SK-MEL-5 (cell line): ENCODE measurements around the gene KRT34. TPM values are rescaled to one million over a fixed set of nuclear protein-coding genes. Genes with fewer than 3 reads are reported as not detected.

Experiments used
- DNase-seq: peaks from one replicate; pipeline ENCODE4 v3.0.0-alpha.2; 2016; ENCODE audit warnings: low read depth, low spot score
- in situ Hi-C: cut with HindIII; loops from 2 replicates; pipeline ENCODE4 v1.10.0; 2016; ENCODE audit warnings: low sequenced_read_pairs, high pct_unique_total_duplicates, low pct_unique_long_range_greater_than_20kb
- total RNA-seq: library from RNA; depleted of rRNA; stranded (reverse); fragments of >200 nt; shearing (Covaris generic); gene quantifications from 2 replicates; pipeline ENCODE4 v1.2.3, GENCODE V29; 2014; rRNA removed

Gene KRT34
- total RNA-seq, 1 experiment from 2014 or later: not detected

GRCh38 chr17:41343029-41343428 is 39.1 kb downstream of the KRT34 start:
- DNase-seq: no peak
- in situ Hi-C loops: no loop called here

GRCh38 chr17:41340934-41341861 is 40.9 kb downstream of the KRT34 start:
- no peak for DNase-seq
- in situ Hi-C loops: no loop called here

- in situ Hi-C loops: no loop called here
These were observed 41.6 kb downstream of the KRT34 start for GRCh38 chr17:41340494-41340893.

GRCh38 chr17:41339571-41340172 is 42.4 kb downstream of the KRT34 start:
- DNase-seq: no peak
- in situ Hi-C loops: no loop called here

More at GRCh38 chr17:41340494-41340893, 41.6 kb downstream of the KRT34 start:
- no peak for DNase-seq

- no peak for DNase-seq
- in situ Hi-C loops: no loop called here
These were observed 43.1 kb downstream of the KRT34 start for GRCh38 chr17:41338961-41339485.

- no peak for DNase-seq
- in situ Hi-C loops: no loop called here
These were observed 46.4 kb downstream of the KRT34 start for GRCh38 chr17:41335747-41336146.

GRCh38 chr17:41334385-41335305 is 47.5 kb downstream of the KRT34 start:
- DNase-seq: no peak
- in situ Hi-C loops: no loop called here

GRCh38 chr17:41333836-41334235 is 48.3 kb downstream of the KRT34 start:
- in situ Hi-C loops: no loop called here
- no peak for DNase-seq

- no peak for DNase-seq
- in situ Hi-C loops: no loop called here
These were observed 49.0 kb downstream of the KRT34 start for GRCh38 chr17:41333098-41333497.

- in situ Hi-C loops: no loop called here
- DNase-seq: no peak
These were observed 49.9 kb downstream of the KRT34 start for GRCh38 chr17:41332239-41332638.

GRCh38 chr17:41331606-41332005 is 50.5 kb downstream of the KRT34 start:
- in situ Hi-C loops: no loop called here
- DNase-seq: no peak

- in situ Hi-C loops: no loop called here
- peak; percentile 77 for DNase-seq
These were observed 52.7 kb downstream of the KRT34 start for GRCh38 chr17:41329279-41329948.

GRCh38 chr17:41328207-41328606 is 53.9 kb downstream of the KRT34 start:
- in situ Hi-C loops: no loop called here
- no peak for DNase-seq

Other genes starting within 250 kb of the KRT34 start
- gene KRTAP4-6, start 241.8 kb downstream of the KRT34 start, total RNA-seq: not detected in 2 replicates
- not detected in 2 replicates for gene KRTAP4-5, start 232.5 kb downstream of the KRT34 start, total RNA-seq
- not detected in 2 replicates for gene KRTAP4-4, start 221.6 kb downstream of the KRT34 start, total RNA-seq
- gene KRTAP4-3, start 214.1 kb downstream of the KRT34 start, total RNA-seq: not detected in 2 replicates
- not detected in 2 replicates for gene KRTAP4-2, start 204.1 kb downstream of the KRT34 start, total RNA-seq
- gene KRTAP4-1, start 197.4 kb downstream of the KRT34 start, total RNA-seq: not detected in 2 replicates
- gene KRTAP9-1, start 192.4 kb downstream of the KRT34 start, total RNA-seq: not detected in 2 replicates
- not detected in 2 replicates for gene KRTAP9-2, start 155.7 kb downstream of the KRT34 start, total RNA-seq
- gene KRTAP9-3, start 149.9 kb downstream of the KRT34 start, total RNA-seq: not detected in 2 replicates
- not detected in 2 replicates for gene KRTAP9-8, start 144.3 kb downstream of the KRT34 start, total RNA-seq
- not detected in 2 replicates for gene KRTAP9-4, start 132.6 kb downstream of the KRT34 start, total RNA-seq
- gene KRTAP9-9, start 126.9 kb downstream of the KRT34 start, total RNA-seq: not detected in 2 replicates
- not detected in 2 replicates for gene KRTAP9-6, start 116.9 kb downstream of the KRT34 start, total RNA-seq
- gene KRTAP9-7, start 106.6 kb downstream of the KRT34 start, total RNA-seq: not detected in 2 replicates
- not detected in 2 replicates for gene KRTAP29-1, start 79.5 kb downstream of the KRT34 start, total RNA-seq
- not detected in 2 replicates for gene KRTAP16-1, start 73.0 kb downstream of the KRT34 start, total RNA-seq
- not detected in 2 replicates for gene KRTAP17-1, start 66.6 kb downstream of the KRT34 start, total RNA-seq
- gene KRT33A, start 31.5 kb downstream of the KRT34 start, total RNA-seq: not detected in 2 replicates
- not detected in 2 replicates for gene KRT33B, start 12.5 kb downstream of the KRT34 start, total RNA-seq
- not detected in 2 replicates for gene KRT31, start 15.3 kb upstream of the KRT34 start, total RNA-seq
- not detected in 2 replicates for gene KRT37, start 42.3 kb upstream of the KRT34 start, total RNA-seq
- gene KRT38, start 58.7 kb upstream of the KRT34 start, total RNA-seq: not detected in 2 replicates
- gene KRT32, start 85.1 kb upstream of the KRT34 start, total RNA-seq: not detected in 2 replicates
- not detected in 2 replicates for gene KRT35, start 98.8 kb upstream of the KRT34 start, total RNA-seq
- not detected in 2 replicates for gene KRT36, start 107.6 kb upstream of the KRT34 start, total RNA-seq
- not detected in 2 replicates for gene KRT13, start 123.3 kb upstream of the KRT34 start, total RNA-seq
- 0.13 and 0.61 TPM in 2 replicates for gene KRT15, start 136.6 kb upstream of the KRT34 start, total RNA-seq
- gene KRT19, start 146.0 kb upstream of the KRT34 start, total RNA-seq: not detected in 2 replicates
- not detected in 2 replicates for gene KRT9, start 189.8 kb upstream of the KRT34 start, total RNA-seq
- gene KRT14, start 204.6 kb upstream of the KRT34 start, total RNA-seq: not detected in 2 replicates
- not detected in 2 replicates for gene KRT16, start 230.5 kb upstream of the KRT34 start, total RNA-seq
- gene KRT17, start 242.3 kb upstream of the KRT34 start, total RNA-seq: not detected in 2 replicates